HG02623 (cell line): Measurements from ENCODE around the gene ANKRD66.

Source experiments
- ATAC-seq: cut with Tn5 transposase; IDR thresholded peaks from one replicate; pipeline ENCODE4 v1.9.1; 2021; ENCODE audit warnings: moderate library complexity; ENCODE audit not compliant: unreplicated experiment

ANKRD66 gene

DNA sequence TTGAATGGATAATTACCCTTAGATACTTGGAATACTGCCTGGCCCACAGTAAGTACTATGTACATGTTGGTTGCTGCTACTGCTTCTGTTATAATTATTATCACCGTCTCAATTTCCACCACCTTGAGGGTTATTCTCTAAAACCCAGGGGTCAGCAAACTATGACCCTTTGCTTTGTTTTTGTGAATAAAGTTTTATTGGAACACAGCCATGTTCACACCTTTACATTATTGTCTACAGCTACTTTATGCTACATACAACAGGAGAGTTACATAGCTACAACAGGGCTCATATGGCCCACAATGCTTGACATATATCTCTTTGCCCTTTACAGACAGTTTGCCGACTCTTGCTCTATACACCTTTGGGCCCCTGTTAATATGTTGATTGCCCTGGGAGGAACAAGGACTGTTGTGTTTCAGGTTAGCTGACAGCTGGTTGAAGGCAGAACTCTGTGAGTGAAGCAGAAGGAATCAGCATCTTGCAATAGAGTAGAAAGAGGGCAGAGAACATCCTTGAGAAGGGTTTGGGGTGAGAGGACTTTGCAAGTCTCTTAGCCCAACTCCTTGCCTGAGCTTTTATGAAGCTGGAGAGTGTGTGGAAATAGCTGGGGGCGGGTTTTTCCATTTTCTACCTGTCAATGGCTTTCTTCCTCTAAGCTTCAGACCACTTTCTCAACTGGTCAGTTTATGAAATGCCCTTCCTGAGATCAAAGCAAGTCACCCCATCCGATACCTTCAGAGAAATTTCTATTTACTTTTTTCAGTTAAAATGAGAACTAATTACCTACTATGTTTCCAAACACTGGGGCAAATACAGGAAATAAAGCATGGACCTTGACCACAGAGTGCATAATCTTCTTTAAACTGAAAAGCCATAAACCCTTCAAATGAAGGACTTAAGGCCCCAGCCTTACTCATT, 43.0 kb downstream of the ANKRD66 start:
- no peak for ATAC-seq

DNA sequence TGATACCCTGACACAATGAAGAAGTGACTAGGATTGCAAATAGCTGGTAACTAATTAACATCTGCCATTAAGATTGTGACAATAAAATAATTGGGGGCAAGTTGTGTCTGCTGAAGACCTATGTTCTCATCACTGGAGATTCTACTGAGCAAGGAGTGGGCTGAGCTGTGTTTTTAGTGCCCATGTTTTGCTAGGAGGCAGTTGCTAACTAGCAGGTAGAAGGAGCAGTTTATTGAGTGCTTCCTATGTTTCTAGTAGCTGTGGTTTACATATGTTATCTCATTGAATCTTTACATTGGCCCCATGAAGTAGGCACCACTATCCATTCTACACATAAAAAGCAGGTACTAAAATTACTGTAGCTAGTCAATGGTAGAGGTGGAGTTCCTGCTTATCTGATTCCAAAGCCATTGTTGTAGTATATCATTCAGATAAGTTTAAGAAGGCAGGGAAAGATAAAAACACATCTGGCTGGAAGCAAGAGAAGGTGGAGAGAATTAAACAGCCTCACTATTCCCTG, 43.7 kb downstream of the ANKRD66 start:
- no peak for ATAC-seq

DNA sequence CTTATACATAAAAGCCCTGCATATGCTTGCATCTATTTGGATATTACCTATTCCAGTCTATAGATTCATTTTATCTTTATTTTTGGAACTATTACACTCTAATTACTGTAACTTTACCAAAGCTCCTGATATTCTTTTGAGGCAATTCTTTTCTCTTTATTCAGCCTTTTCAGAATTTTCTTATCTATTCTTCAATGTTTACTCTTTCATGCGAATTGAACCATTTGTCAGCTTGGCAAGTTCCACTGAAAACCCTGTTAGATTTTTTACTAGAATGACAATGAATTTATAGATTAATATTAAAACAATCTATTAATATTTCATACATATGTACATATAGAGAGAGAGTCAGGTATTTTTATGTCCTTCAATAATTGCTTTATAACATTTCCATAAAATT, 45.9 kb downstream of the ANKRD66 start:
- no peak for ATAC-seq

DNA sequence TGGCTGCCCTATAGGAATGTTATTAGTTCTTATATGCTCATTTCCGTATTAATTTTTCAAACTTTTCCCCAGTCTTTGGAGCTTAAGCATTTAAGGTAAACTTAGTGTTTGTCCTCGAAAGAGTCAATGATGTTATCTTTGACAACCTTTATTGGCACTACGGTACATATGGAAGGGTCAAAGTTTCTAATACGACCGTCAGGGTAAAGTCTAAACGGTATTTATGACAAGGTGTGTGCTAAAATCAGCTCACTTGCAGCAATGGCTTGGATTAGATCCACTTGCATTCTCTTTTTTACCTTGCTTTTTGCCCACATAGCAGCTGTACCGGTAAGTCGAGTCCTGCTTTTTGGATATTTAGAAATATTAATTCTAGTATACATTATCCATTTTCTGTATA, 46.4 kb downstream of the ANKRD66 start, which contains the start of gene MEP1A:
Gene MEP1A (plus strand): TSS at position 252 of the 400 bp plus-strand sequence. CDS start 10 bp downstream, at position 262.
- ATAC-seq = no peak

GRCh38 chr6:46794068-46794467, 47.3 kb downstream of the ANKRD66 start:
- ATAC-seq = no peak

DNA sequence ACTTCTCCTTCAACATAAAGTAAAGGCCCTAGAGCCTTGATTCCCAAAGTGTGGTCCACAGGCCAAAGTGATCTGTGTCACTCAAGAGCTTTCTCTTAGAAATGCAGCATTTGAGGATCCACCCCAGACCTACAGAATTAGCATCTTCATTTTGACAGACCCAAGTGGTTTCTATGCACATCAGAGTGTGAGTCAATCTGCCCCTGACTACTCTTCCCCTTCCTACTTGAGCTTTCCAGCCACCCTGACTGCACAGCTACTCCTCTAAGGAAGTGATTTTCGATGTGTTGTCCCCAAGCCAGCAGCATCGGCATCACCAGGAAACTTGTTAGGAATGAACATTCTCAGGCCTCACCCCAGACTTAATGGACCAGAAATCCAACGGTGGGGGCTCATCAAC, 49.1 kb downstream of the ANKRD66 start:
- no peak for ATAC-seq

GRCh38 chr6:46796848-46797580, 50.3 kb downstream of the ANKRD66 start:
- no peak for ATAC-seq

DNA sequence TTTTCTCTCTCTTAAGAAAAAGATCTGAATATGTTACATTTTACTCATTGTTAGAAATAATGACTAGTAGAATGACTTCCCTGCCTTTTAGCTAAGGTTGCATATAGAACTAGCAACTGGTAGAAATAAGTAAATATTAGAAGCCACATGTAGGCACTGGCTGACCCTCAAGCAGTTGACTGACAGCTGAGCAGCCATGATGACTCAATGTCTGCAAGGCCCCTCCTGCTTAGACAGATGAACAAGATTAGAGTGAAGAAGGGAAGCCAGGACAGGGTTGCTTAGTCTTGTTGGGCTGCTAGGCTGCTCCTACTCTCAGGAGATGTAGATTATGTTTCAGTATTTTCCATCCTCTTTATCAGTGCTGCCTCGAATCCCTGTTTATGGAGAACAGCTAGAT, 52.9 kb downstream of the ANKRD66 start:
- ATAC-seq = no peak

DNA sequence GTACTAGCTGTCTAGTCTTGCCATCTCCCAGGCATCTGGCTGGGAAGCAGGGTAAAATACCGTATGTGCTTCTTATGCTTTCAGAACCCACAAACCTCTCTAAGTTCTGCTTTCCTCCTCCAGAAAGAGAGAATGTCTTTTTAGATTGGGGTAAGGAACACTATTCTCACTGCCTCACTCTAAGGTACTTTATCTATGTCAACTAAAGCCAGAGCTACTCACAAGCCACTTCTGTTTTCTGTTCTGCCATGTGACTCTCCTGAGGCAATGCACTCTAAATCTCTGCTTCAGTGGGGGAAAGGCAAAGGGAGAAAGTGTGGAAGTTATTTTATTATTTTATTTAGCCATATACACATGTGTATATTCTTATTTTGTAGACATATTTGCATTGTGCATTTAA, 62.1 kb downstream of the ANKRD66 start:
- no peak for ATAC-seq
